H9 (cell line): ENCODE results near the gene BANP. TPM values are rescaled to one million over a fixed set of nuclear protein-coding genes. Genes with fewer than 3 reads are reported as not detected.

Source experiments
- DNase-seq: peaks from one replicate; pipeline ENCODE4 v3.0.0-alpha.2; 2017
- H2AFZ ChIP-seq: one replicate; pipeline ENCODE4 v1.6.1; 2013; ENCODE audit warnings: mild to moderate bottlenecking, low read length, control low read depth, moderate library complexity
- H2AK5ac ChIP-seq: 2 replicates; pipeline ENCODE4 v1.6.1; 2013; ENCODE audit warnings: low read length, control low read depth, mixed read lengths; ENCODE audit not compliant: insufficient read length
- H2BK120ac ChIP-seq: one replicate; pipeline ENCODE4 v1.6.1; 2013; ENCODE audit warnings: low read depth, mild to moderate bottlenecking, low read length, control low read depth, inconsistent platforms; ENCODE audit not compliant: poor library complexity, severe bottlenecking
- H2BK12ac ChIP-seq: 2 replicates; pipeline ENCODE4 v1.6.1; 2013; ENCODE audit warnings: low read length, control low read depth, mixed read lengths, low read depth; ENCODE audit not compliant: insufficient read length
- H2BK15ac ChIP-seq: 2 replicates; pipeline ENCODE4 v1.6.1; 2013; ENCODE audit warnings: low read depth, low read length, control low read depth
- H2BK20ac ChIP-seq: one replicate; pipeline ENCODE4 v1.6.1; 2013; ENCODE audit warnings: low read depth, mild to moderate bottlenecking, low read length, control low read depth, inconsistent platforms; ENCODE audit not compliant: poor library complexity, severe bottlenecking
- H2BK5ac ChIP-seq: 2 replicates; pipeline ENCODE4 v1.6.1; 2013; ENCODE audit warnings: low read length, control low read depth, mixed read lengths; ENCODE audit not compliant: insufficient read length
- H3K14ac ChIP-seq: 2 replicates; pipeline ENCODE4 v1.6.1; 2013; ENCODE audit warnings: low read length, control low read depth; ENCODE audit not compliant: insufficient read depth
- H3K18ac ChIP-seq: 2 replicates; pipeline ENCODE4 v1.6.1; 2013; ENCODE audit warnings: low read depth, mild to moderate bottlenecking, mixed read lengths, low read length, control low read depth; ENCODE audit not compliant: insufficient read length
- H3K23ac ChIP-seq: 2 replicates; pipeline ENCODE4 v1.6.1; 2013; ENCODE audit warnings: low read length, control low read depth, mixed read lengths, low read depth; ENCODE audit not compliant: insufficient read length
- H3K23me2 ChIP-seq: 2 replicates; pipeline ENCODE4 v1.6.1; 2013; ENCODE audit warnings: low read depth, mild to moderate bottlenecking, mixed read lengths, low read length, control low read depth; ENCODE audit not compliant: insufficient read length, poor library complexity, severe bottlenecking
- H3K27ac ChIP-seq: 2 replicates; pipeline ENCODE4 v1.5.1; 2013; ENCODE audit warnings: low read length, control low read depth, mixed read lengths, low read depth; ENCODE audit not compliant: insufficient read length
- H3K27me3 ChIP-seq: 2 replicates; pipeline ENCODE4 v1.6.1; 2013; ENCODE audit warnings: low read length, control low read depth, inconsistent platforms; ENCODE audit not compliant: insufficient read depth
- H3K4ac ChIP-seq: 2 replicates; pipeline ENCODE4 v1.6.1; 2013; ENCODE audit warnings: low read depth, mild to moderate bottlenecking, control low read depth, inconsistent platforms, low read length, moderate library complexity
- H3K4me1 ChIP-seq: 2 replicates; pipeline ENCODE4 v1.6.1; 2013; ENCODE audit warnings: low read length, control low read depth, inconsistent platforms; ENCODE audit not compliant: insufficient read depth
- H3K4me2 ChIP-seq: 2 replicates; pipeline ENCODE4 v1.6.1; 2013; ENCODE audit warnings: low read length, control low read depth, mixed read lengths; ENCODE audit not compliant: insufficient read length, insufficient read depth
- H3K56ac ChIP-seq: 2 replicates; pipeline ENCODE4 v1.6.1; 2013; ENCODE audit warnings: low read depth, mild to moderate bottlenecking, mixed read lengths, low read length, control low read depth; ENCODE audit not compliant: insufficient read length
- H3K79me1 ChIP-seq: 2 replicates; pipeline ENCODE4 v1.6.1; 2013; ENCODE audit warnings: low read depth, mild to moderate bottlenecking, moderate library complexity, low read length, control low read depth, inconsistent platforms; ENCODE audit not compliant: insufficient read depth, poor library complexity, severe bottlenecking
- H3K79me2 ChIP-seq: 2 replicates; pipeline ENCODE4 v1.6.1; 2013; ENCODE audit warnings: low read length, control low read depth, inconsistent platforms; ENCODE audit not compliant: insufficient read depth
- H3K9ac ChIP-seq: 2 replicates; pipeline ENCODE4 v1.6.1; 2013; ENCODE audit warnings: low read length, control low read depth, mixed read lengths; ENCODE audit not compliant: insufficient read length; ENCODE audit errors: extremely low read depth
- H3K9me3 ChIP-seq: one replicate; pipeline ENCODE4 v1.6.1; 2013; ENCODE audit warnings: low read depth, low read length, inconsistent platforms; ENCODE audit not compliant: control insufficient read depth
- H3T11ph ChIP-seq: one replicate; pipeline ENCODE4 v1.6.1; 2013; ENCODE audit warnings: mild to moderate bottlenecking, low read length, control low read depth, inconsistent platforms
- H4K20me1 ChIP-seq: one replicate; pipeline ENCODE4 v1.6.1; 2013; ENCODE audit not compliant: control insufficient read depth, insufficient read length, insufficient read depth
- H4K5ac ChIP-seq: 2 replicates; pipeline ENCODE4 v1.6.1; 2013; ENCODE audit warnings: low read depth, mild to moderate bottlenecking, mixed read lengths, low read length, control low read depth; ENCODE audit not compliant: insufficient read length
- H4K8ac ChIP-seq: replicated peaks from 2 replicates; pipeline ENCODE4 v1.6.1; 2013; ENCODE audit warnings: low read length, control low read depth, mixed read lengths, low read depth; ENCODE audit not compliant: insufficient read length
- H4K91ac ChIP-seq: 2 replicates; pipeline ENCODE4 v1.6.1; 2013; ENCODE audit warnings: low read depth, mild to moderate bottlenecking, moderate library complexity, mixed read lengths, low read length, control low read depth; ENCODE audit not compliant: insufficient read length
- H3K27ac Mint-ChIP-seq, 3 experiments: 2 replicates in 2 of 3; 3 replicates in 1 of 3; pipeline ENCODE4 v1.8.0; 2020 to 2021; ENCODE audit warnings: mixed read lengths in 3 of 3, mild to moderate bottlenecking in 1 of 3, moderate library complexity in 1 of 3
- H3K27me3 Mint-ChIP-seq: 2 replicates; pipeline ENCODE4 v1.8.0; 2021; ENCODE audit warnings: low read depth, mild to moderate bottlenecking, moderate library complexity, mixed read lengths
- H3K36me3 Mint-ChIP-seq, 3 experiments: 2 replicates in 2 of 3; 3 replicates in 1 of 3; pipeline ENCODE4 v1.8.0; 2020 to 2021; ENCODE audit warnings: low read depth in 3 of 3, mixed read lengths in 3 of 3; ENCODE audit not compliant: insufficient read depth in 1 of 3
- H3K4me1 Mint-ChIP-seq, 2 experiments: 2 replicates each; pipeline ENCODE4 v1.8.0; 2020; ENCODE audit warnings: mixed read lengths in 2 of 2
- H3K4me3 Mint-ChIP-seq, 2 experiments: 2 replicates in 1 of 2; 3 replicates in 1 of 2; pipeline ENCODE4 v1.8.0; 2020 to 2021; ENCODE audit warnings: mild to moderate bottlenecking in 2 of 2, mixed read lengths in 2 of 2, moderate library complexity in 1 of 2
- H3K9me3 Mint-ChIP-seq, 2 experiments: 2 replicates in 1 of 2; 3 replicates in 1 of 2; pipeline ENCODE4 v1.8.0; 2020; ENCODE audit warnings: mild to moderate bottlenecking in 2 of 2, mixed read lengths in 2 of 2, moderate library complexity in 1 of 2
- WGBS: extraction: QIAGEN DNeasy Blood & Tissue Kit; methylation state at CpG from one replicate; pipeline ENCODE4 v1.1.7; 2013; ENCODE audit warnings: missing lambda C conversion rate, low lambda C conversion rate, mixed read lengths; ENCODE audit not compliant: insufficient read length; ENCODE audit errors: extremely low coverage; 5-methylcytosine and 5-hydroxymethylcytosine counted together
- total RNA-seq: library from RNA; stranded (reverse); gene quantifications from 2 replicates; pipeline ENCODE4 v1.2.1, GENCODE V29; 2021
- TF ChIP-seq, protein P1 (sequence below): fragments of 200-600 bp; sonication (generic); conservative IDR thresholded peaks from 3 replicates; pipeline ENCODE4 v1.8.0; 2021; ENCODE audit warnings: antibody characterized with exemption, mild to moderate bottlenecking

Gene BANP
- total RNA-seq, 1 experiment from 2014 or later: 24.9 TPM

DNA sequence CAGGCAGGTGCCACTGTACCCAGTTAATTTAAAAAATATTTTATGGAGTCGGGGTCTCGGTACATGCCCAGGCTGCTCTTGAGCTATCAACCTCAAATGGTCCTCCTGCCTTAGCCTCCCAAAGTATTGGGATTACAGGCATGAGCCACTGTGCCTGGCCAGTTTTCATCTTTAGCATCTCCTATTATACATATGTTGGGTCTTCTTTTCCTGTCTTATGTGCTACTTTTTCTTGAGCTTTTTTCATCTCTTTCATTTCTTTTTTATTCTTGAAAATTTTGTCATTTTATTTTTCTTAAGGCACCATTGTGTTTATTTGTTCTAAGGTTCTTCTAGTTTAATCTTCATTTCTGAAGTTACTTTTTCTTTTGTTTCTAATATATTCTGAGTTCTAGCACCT, 20.7 kb downstream of the BANP start:
- Histone ChIP-seq H2AFZ (no peak overlapping the region), H3K14ac (no peak overlapping the region), H3K4ac (no peak overlapping the region), H4K5ac (no peak overlapping the region), H3K4me2 (no peak overlapping the region), H2BK120ac (no peak overlapping the region), H3K18ac (no peak overlapping the region), H2AK5ac (no peak overlapping the region), H3K23ac (no peak overlapping the region), H4K91ac (no peak overlapping the region), H3K56ac (no peak overlapping the region), H3K23me2 (no peaks in the 10 kb centered on the region), H2BK15ac (no peak overlapping the region), H4K8ac (no peak overlapping the region), H3K79me2 (peaks cover 21% of the 10 kb centered on the region; the same call in 1 of the 2 replicates), H3K9me3 (no peaks in the 10 kb centered on the region), H4K20me1 (no peaks in the 10 kb centered on the region), H3K27ac (no peak overlapping the region), H3K79me1 (peaks cover 13% of the 10 kb centered on the region), H2BK20ac (no peak overlapping the region), H3T11ph (no peak overlapping the region), H2BK12ac (no peak overlapping the region), H3K4me1 (no peaks in the 10 kb centered on the region), H3K9ac (no peak overlapping the region), H3K27me3 (no peaks in the 10 kb centered on the region), H2BK5ac (no peak overlapping the region)
- peaks cover 26 to 37% (median 34%) of the 10 kb centered on the region in 3 experiments for H3K36me3 Mint-ChIP-seq
- TF ChIP-seq, protein P1, sequence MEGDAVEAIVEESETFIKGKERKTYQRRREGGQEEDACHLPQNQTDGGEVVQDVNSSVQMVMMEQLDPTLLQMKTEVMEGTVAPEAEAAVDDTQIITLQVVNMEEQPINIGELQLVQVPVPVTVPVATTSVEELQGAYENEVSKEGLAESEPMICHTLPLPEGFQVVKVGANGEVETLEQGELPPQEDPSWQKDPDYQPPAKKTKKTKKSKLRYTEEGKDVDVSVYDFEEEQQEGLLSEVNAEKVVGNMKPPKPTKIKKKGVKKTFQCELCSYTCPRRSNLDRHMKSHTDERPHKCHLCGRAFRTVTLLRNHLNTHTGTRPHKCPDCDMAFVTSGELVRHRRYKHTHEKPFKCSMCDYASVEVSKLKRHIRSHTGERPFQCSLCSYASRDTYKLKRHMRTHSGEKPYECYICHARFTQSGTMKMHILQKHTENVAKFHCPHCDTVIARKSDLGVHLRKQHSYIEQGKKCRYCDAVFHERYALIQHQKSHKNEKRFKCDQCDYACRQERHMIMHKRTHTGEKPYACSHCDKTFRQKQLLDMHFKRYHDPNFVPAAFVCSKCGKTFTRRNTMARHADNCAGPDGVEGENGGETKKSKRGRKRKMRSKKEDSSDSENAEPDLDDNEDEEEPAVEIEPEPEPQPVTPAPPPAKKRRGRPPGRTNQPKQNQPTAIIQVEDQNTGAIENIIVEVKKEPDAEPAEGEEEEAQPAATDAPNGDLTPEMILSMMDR: no peak
- no peak overlapping the region for H3K27ac Mint-ChIP-seq
- no CpG with 5 or more reads among the region's 2 CpGs for WGBS
- peaks cover 21 to 24% of the 10 kb centered on the region in 2 experiments for H3K9me3 Mint-ChIP-seq
- no peaks in the 10 kb centered on the region for H3K27me3 Mint-ChIP-seq
- H3K4me1 Mint-ChIP-seq: peaks cover 3 to 5% of the 10 kb centered on the region in 2 experiments; a peak in 3 of 4 replicates
- H3K4me3 Mint-ChIP-seq: no peak overlapping the region
- DNase-seq: no peak
